IPS-15b (cell line): ENCODE data around the gene NUDT8.
A peak's percentile ranks its signal among the peaks of the same experiment; 100 is the strongest.

Source experiments
- H3K27me3 ChIP-seq: one replicate; pipeline ENCODE4 v1.6.1; 2013; ENCODE audit warnings: low read length; ENCODE audit not compliant: control insufficient read depth, insufficient read depth
- H3K36me3 ChIP-seq: one replicate; pipeline ENCODE4 v1.6.1; 2013; ENCODE audit warnings: low read length; ENCODE audit not compliant: control insufficient read depth, insufficient read depth
- H3K4me1 ChIP-seq: one replicate; pipeline ENCODE4 v1.6.1; 2013; ENCODE audit warnings: mild to moderate bottlenecking, low read length; ENCODE audit not compliant: control insufficient read depth, insufficient read depth
- H3K4me3 ChIP-seq: one replicate; pipeline ENCODE4 v1.5.1; 2013; ENCODE audit warnings: low read depth, low read length
- H3K9ac ChIP-seq: one replicate; pipeline ENCODE4 v1.6.1; 2013; ENCODE audit warnings: low read depth, mild to moderate bottlenecking, low read length
- H3K9me3 ChIP-seq: one replicate; pipeline ENCODE4 v1.6.1; 2013; ENCODE audit warnings: mild to moderate bottlenecking, low read length; ENCODE audit not compliant: control insufficient read depth, insufficient read depth

The NUDT8 gene

GRCh38 chr11:67617243-67617953, 12.3 kb downstream of the NUDT8 start:
- Histone ChIP-seq H3K4me1 (peaks cover 24% of the 10 kb centered on the region), H3K9me3 (no peaks in the 10 kb centered on the region), H3K27me3 (peaks cover 8% of the 10 kb centered on the region), H3K9ac (no peak overlapping the region), H3K36me3 (peaks cover 7% of the 10 kb centered on the region), H3K4me3 (no peak overlapping the region)

GRCh38 chr11:67616431-67617242, 13.1 kb downstream of the NUDT8 start:
- H3K9ac ChIP-seq, result no peak overlapping the region
- H3K4me3 ChIP-seq, result peak overlapping the region; percentile 18
- H3K36me3 ChIP-seq, result peaks cover 9% of the 10 kb centered on the region
- peaks cover 24% of the 10 kb centered on the region for H3K4me1 ChIP-seq
- no peaks in the 10 kb centered on the region for H3K9me3 ChIP-seq
- peaks cover 8% of the 10 kb centered on the region for H3K27me3 ChIP-seq

- H3K9ac ChIP-seq, result no peak overlapping the region
- H3K4me3 ChIP-seq, result peak overlapping the region; percentile 18
- no peaks in the 10 kb centered on the region for H3K9me3 ChIP-seq
- H3K27me3 ChIP-seq, result peaks cover 8% of the 10 kb centered on the region
- H3K4me1 ChIP-seq, result peaks cover 24% of the 10 kb centered on the region
- H3K36me3 ChIP-seq, result peaks cover 16% of the 10 kb centered on the region
Observed at GRCh38 chr11:67615728-67616430, 13.9 kb downstream of the NUDT8 start.

GRCh38 chr11:67614730-67615714, 14.7 kb downstream of the NUDT8 start:
- H3K36me3 ChIP-seq, result peaks cover 25% of the 10 kb centered on the region
- peaks cover 24% of the 10 kb centered on the region for H3K4me1 ChIP-seq
- H3K9ac ChIP-seq, result no peak overlapping the region
- no peak overlapping the region for H3K4me3 ChIP-seq
- peaks cover 8% of the 10 kb centered on the region for H3K27me3 ChIP-seq
- H3K9me3 ChIP-seq, result no peaks in the 10 kb centered on the region

GRCh38 chr11:67613960-67614715, 15.6 kb downstream of the NUDT8 start:
- Histone ChIP-seq H3K9ac (peak overlapping the region; percentile 37), H3K36me3 (peaks cover 31% of the 10 kb centered on the region), H3K4me3 (peak overlapping the region; percentile 35), H3K4me1 (peaks cover 24% of the 10 kb centered on the region), H3K27me3 (peaks cover 8% of the 10 kb centered on the region), H3K9me3 (no peaks in the 10 kb centered on the region)

GRCh38 chr11:67613313-67613959, 16.3 kb downstream of the NUDT8 start:
- Histone ChIP-seq H3K4me3 (peak overlapping the region; percentile 35), H3K27me3 (peaks cover 8% of the 10 kb centered on the region), H3K36me3 (peaks cover 38% of the 10 kb centered on the region), H3K9me3 (no peaks in the 10 kb centered on the region), H3K9ac (no peak overlapping the region), H3K4me1 (peaks cover 24% of the 10 kb centered on the region)

- Histone ChIP-seq H3K36me3 (peaks cover 41% of the 10 kb centered on the region), H3K9ac (no peak overlapping the region), H3K27me3 (peaks cover 4% of the 10 kb centered on the region), H3K4me3 (no peak overlapping the region), H3K4me1 (peaks cover 21% of the 10 kb centered on the region), H3K9me3 (no peaks in the 10 kb centered on the region)
Observed at GRCh38 chr11:67612751-67613150, 17.0 kb downstream of the NUDT8 start.

- peaks cover 16% of the 10 kb centered on the region for H3K4me1 ChIP-seq
- no peaks in the 10 kb centered on the region for H3K27me3 ChIP-seq
- H3K9ac ChIP-seq, result no peak overlapping the region
- H3K9me3 ChIP-seq, result no peaks in the 10 kb centered on the region
- H3K4me3 ChIP-seq, result no peak overlapping the region
- peaks cover 41% of the 10 kb centered on the region for H3K36me3 ChIP-seq
Observed at GRCh38 chr11:67611704-67612587, 17.8 kb downstream of the NUDT8 start.

- Histone ChIP-seq H3K36me3 (peaks cover 41% of the 10 kb centered on the region), H3K9ac (no peak overlapping the region), H3K4me1 (peaks cover 12% of the 10 kb centered on the region)
Observed at GRCh38 chr11:67611165-67611564, 18.6 kb downstream of the NUDT8 start.

More at GRCh38 chr11:67611165-67611564, 18.6 kb downstream of the NUDT8 start:
- no peak overlapping the region for H3K4me3 ChIP-seq
- no peaks in the 10 kb centered on the region for H3K27me3 ChIP-seq
- no peaks in the 10 kb centered on the region for H3K9me3 ChIP-seq
